ENCODE measurements around the gene UBR4. TPM values are rescaled to one million over a fixed set of nuclear protein-coding genes. Genes with fewer than 3 reads are reported as not detected.

UBR4 gene
- total and polyA plus RNA-seq, 2 of the 8 experiments (the other 6 are each of a cell fraction or from before 2014, with no cell fraction given) = 139 to 152 TPM

DNA sequence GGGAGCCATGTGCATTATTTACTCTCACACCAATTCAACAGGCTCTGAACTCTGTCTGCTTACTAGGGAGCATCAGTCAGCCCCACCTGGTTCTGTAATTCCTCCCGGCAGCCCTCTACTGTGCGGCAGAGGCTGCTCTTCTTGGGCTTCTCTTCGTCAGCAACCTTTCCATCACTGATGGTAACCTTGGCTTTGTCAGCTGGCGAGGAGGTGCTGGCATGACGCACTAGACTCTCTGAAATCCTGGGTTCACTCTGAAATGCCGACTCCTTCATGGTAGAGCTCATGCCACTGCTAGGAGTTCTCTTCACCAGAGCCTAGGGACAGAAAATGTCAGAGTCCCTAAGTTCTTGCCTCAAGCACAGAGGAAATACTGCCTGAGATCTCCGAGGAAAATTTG is 49.2 kb downstream of the UBR4 start (continued):
- no peak for TF ChIP-seq FOSL1 (IDR thresholded peaks at IDR 0.05; ENCODE audit: insufficient read depth, low read depth, low read length)
- no peak for TF ChIP-seq CHD2 (IDR thresholded peaks at IDR 0.05; ENCODE audit: low read length)
- no peak for TF ChIP-seq KDM1A (IDR thresholded peaks at IDR 0.05; ENCODE audit: borderline replicate concordance, low read length)
- no peak for TF ChIP-seq SIRT6 (IDR thresholded peaks at IDR 0.05; ENCODE audit: low read length)
